Stimulated activated CD4-positive, alpha-beta T cell treated with anti-CD3 and anti-CD28 coated beads, Interleukin-2, amount 100 ng/mL, for 48 hours (primary cell): ENCODE results near the gene NOPCHAP1.

Source experiments
- DNase-seq, 2 donors: peaks; one replicate each; pipeline ENCODE4 v3.0.0-alpha.2; 2020

NOPCHAP1 gene

DNA sequence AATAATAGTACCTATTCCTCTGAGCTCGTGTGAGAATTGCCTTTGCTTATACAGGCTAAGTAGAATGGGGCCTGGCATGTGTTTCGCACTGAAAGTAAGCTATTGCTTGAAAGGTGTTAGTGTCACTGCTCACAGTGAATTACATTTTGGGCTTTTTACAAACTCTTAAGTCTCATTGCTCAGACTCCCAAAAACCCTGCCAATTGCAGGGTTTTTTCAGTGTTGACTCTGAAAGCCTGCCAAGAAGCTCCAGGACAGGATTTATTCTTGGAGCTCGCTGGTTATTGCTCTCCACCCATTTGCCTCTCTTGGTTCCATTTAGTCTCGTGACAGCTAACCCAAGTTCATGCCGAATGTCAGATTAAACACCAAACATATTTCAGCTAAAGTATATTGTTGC is 39.8 kb downstream of the NOPCHAP1 start:
- no peak for DNase-seq

DNA sequence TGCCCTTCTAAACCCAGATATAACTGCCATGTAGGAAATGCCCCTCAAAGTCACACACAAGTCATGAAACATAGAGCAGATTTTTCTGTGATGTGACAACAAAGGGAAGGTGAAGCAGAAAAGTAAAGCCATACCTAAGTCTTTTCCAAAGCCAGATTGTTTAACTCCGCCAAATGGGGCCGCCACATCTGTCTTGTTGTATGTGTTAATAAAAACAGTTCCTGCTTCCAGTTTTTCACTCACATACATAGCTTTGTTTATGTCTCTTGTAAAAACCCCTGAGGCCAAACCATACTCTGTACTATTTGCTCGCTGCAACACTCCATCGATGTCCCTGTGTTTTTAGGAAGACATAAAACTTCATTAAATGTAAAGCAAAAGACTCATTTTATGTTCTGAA is 40.3 kb downstream of the NOPCHAP1 start:
- no peak for DNase-seq

DNA sequence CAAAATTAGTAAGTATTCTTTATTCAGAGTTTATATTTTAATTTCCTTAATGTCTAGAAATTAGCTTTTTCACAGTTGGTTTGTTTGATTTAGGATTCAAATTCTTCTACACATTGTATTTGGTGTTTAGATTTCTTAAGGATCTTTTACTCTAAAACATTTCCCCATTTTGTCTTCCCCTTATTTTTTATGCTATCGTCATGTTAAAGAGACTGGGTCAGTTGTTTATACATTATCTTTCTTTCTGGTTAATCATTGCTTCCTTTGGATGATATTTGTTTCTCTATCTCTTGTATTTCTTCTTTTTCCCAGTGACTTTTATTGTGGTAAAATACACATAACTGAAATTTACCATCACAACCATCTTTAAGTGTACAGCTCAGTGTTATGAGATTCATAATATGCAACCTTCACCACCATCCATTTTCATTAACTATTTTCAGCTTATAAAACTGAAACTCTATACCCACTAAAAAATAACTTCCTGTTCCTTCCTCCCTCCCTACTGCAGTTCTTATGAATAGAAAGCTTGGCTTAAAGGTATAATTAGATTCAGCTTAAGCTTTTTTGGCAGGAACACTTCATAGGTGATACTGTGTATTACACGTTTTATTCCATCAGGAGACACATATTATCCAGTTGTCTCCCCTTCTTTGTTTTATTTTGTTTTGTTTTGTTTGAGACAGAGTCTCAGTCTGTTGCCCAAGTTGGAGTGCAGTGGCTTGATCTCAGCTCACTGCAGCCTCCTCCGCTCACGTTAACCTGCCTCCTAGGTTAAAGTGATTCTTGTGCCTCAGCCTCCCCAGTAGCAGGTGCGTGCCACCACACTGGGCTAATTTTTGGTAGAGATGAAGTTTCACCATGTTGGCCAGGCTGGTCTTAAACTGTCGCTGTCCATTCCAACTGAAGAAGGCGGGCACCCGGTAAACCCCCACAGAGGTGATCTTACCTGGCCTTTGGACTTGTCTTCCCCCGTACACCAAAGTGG is 45.0 kb downstream of the NOPCHAP1 start:
- DNase-seq, result no peak

DNA sequence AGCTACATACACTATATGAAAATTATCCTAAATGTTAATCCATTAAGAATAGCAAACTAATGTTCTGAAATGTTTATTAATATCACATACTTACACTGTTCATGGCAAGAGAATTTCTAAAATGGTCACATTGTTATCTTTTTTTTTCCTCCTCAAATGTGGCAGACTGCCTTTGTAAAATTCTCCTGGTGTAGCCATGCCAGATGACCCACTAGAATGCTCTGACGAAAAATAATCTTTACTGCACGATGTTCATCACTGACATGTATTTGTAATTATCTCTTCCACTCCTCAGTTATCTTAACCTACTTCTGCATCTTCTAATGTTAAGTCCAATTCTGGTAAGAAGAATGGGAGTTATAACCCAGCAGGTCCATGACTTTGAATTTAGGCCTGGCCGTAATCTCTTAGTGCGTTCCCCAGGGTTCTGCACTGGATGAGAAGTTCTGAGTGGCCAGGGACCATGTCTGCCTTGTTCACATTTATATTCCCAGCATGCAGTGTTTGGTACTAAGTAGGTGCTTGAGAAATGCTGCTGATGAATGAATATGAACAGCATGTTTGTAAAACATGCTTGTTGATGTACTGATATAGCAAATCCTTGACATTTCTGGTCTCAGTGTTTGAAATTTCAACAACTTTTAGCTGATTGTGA is 46.7 kb downstream of the NOPCHAP1 start:
- no peak for DNase-seq

DNA sequence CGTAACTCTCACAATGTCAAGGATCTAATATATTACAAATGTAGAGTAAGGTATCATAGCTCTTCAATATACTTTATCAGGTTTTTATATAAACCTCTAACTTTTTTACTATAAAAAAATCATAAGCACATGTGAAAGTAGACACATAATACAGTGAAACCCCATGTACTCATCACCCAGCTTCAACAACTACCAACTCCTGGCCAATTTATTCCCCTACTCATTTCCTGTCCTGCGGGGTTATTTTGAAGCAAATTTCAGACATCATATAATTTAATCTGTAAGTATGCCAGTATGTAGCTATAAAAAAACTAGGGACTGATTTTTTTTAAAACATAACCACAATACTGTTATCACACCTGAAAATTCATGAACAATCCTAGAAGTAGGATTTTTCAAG is 47.7 kb downstream of the NOPCHAP1 start:
- no peak for DNase-seq
